HL-60 (cell line): Measurements from ENCODE around the gene PRMT1.

Experiments
- DNase-seq, 2 experiments: peaks; one replicate each; pipeline ENCODE4 v3.0.0-alpha.2; 2010 to 2020; ENCODE audit warnings: low read depth in 1 of 2, low spot score in 1 of 2
- H3K27ac ChIP-seq: fragments of 250-450 bp; sonication (Bioruptor Pico); replicated peaks from 2 replicates; pipeline ENCODE4 v1.5.1; 2020; ENCODE audit warnings: mild to moderate bottlenecking, moderate library complexity
- H3K27me3 ChIP-seq: fragments of 250-450 bp; sonication (Bioruptor Pico); 2 replicates; pipeline ENCODE4 v1.5.1; 2021; ENCODE audit warnings: mild to moderate bottlenecking, moderate library complexity; ENCODE audit not compliant: insufficient read depth, poor library complexity, severe bottlenecking
- H3K4me3 ChIP-seq: replicated peaks from 2 replicates; pipeline ENCODE4 v1.5.1; 2011; ENCODE audit warnings: mild to moderate bottlenecking, control low read depth, low read length; ENCODE audit not compliant: insufficient read depth
- GABPA ChIP-seq: IDR thresholded peaks from 2 replicates; pipeline ENCODE4 v1.6.1; 2012; ENCODE audit warnings: low read depth
- POLR2AphosphoS5 ChIP-seq: IDR thresholded peaks from 2 replicates; pipeline ENCODE4 v1.6.1; 2012; ENCODE audit warnings: low read depth
- SPI1 ChIP-seq: IDR thresholded peaks from 2 replicates; pipeline ENCODE4 v1.6.1; 2012; ENCODE audit warnings: low read depth, mild to moderate bottlenecking, borderline replicate concordance
- TF ChIP-seq, protein P1 (sequence below): IDR thresholded peaks from one replicate; pipeline ENCODE4 v1.5.1; 2011; ENCODE audit warnings: low read length, control low read depth, inconsistent platforms; ENCODE audit not compliant: insufficient read depth
- TF ChIP-seq, protein P2 (sequence below): IDR thresholded peaks from 2 replicates; pipeline ENCODE4 v1.6.1; 2012; ENCODE audit warnings: low read depth; ENCODE audit not compliant: insufficient replicate concordance

The PRMT1 gene

DNA sequence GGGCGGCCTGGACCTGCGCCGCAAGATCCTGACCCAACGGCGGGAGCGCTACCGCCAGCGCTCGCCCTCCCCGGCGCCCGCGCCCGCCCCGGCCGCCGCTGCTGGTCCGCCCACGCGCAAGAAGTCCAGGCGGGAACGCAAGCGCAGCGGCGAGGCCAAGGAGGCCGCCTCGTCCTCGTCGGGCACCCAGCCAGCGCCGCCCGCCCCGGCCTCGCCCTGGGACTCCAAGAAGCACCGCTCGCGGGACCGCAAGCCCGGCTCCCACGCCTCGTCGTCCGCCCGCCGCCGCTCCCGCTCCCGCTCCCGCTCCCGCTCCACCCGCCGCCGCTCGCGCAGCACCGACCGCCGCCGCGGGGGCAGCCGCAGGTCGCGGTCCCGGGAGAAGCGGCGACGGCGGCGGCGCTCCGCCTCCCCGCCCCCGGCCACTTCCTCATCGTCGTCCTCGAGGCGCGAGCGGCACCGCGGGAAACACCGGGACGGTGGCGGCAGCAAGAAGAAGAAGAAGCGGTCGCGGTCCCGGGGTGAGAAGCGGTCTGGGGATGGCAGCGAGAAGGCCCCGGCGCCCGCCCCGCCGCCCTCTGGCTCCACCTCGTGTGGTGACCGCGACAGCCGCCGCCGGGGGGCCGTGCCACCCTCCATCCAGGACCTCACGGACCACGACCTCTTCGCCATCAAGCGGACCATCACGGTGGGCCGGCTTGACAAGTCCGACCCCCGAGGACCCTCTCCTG is 25.1 kb upstream of the PRMT1 start:
- Histone ChIP-seq H3K27me3 (no peaks in the 10 kb centered on the region), H3K4me3 (no peak overlapping the region), H3K27ac (no peak overlapping the region)
- no peak for TF ChIP-seq GABPA
- no peak for TF ChIP-seq SPI1
- TF ChIP-seq, protein P1, sequence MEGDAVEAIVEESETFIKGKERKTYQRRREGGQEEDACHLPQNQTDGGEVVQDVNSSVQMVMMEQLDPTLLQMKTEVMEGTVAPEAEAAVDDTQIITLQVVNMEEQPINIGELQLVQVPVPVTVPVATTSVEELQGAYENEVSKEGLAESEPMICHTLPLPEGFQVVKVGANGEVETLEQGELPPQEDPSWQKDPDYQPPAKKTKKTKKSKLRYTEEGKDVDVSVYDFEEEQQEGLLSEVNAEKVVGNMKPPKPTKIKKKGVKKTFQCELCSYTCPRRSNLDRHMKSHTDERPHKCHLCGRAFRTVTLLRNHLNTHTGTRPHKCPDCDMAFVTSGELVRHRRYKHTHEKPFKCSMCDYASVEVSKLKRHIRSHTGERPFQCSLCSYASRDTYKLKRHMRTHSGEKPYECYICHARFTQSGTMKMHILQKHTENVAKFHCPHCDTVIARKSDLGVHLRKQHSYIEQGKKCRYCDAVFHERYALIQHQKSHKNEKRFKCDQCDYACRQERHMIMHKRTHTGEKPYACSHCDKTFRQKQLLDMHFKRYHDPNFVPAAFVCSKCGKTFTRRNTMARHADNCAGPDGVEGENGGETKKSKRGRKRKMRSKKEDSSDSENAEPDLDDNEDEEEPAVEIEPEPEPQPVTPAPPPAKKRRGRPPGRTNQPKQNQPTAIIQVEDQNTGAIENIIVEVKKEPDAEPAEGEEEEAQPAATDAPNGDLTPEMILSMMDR: no peak
- no peak for TF ChIP-seq POLR2AphosphoS5
- TF ChIP-seq, protein P2, sequence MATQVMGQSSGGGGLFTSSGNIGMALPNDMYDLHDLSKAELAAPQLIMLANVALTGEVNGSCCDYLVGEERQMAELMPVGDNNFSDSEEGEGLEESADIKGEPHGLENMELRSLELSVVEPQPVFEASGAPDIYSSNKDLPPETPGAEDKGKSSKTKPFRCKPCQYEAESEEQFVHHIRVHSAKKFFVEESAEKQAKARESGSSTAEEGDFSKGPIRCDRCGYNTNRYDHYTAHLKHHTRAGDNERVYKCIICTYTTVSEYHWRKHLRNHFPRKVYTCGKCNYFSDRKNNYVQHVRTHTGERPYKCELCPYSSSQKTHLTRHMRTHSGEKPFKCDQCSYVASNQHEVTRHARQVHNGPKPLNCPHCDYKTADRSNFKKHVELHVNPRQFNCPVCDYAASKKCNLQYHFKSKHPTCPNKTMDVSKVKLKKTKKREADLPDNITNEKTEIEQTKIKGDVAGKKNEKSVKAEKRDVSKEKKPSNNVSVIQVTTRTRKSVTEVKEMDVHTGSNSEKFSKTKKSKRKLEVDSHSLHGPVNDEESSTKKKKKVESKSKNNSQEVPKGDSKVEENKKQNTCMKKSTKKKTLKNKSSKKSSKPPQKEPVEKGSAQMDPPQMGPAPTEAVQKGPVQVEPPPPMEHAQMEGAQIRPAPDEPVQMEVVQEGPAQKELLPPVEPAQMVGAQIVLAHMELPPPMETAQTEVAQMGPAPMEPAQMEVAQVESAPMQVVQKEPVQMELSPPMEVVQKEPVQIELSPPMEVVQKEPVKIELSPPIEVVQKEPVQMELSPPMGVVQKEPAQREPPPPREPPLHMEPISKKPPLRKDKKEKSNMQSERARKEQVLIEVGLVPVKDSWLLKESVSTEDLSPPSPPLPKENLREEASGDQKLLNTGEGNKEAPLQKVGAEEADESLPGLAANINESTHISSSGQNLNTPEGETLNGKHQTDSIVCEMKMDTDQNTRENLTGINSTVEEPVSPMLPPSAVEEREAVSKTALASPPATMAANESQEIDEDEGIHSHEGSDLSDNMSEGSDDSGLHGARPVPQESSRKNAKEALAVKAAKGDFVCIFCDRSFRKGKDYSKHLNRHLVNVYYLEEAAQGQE: no peak
- no peak for DNase-seq

DNA sequence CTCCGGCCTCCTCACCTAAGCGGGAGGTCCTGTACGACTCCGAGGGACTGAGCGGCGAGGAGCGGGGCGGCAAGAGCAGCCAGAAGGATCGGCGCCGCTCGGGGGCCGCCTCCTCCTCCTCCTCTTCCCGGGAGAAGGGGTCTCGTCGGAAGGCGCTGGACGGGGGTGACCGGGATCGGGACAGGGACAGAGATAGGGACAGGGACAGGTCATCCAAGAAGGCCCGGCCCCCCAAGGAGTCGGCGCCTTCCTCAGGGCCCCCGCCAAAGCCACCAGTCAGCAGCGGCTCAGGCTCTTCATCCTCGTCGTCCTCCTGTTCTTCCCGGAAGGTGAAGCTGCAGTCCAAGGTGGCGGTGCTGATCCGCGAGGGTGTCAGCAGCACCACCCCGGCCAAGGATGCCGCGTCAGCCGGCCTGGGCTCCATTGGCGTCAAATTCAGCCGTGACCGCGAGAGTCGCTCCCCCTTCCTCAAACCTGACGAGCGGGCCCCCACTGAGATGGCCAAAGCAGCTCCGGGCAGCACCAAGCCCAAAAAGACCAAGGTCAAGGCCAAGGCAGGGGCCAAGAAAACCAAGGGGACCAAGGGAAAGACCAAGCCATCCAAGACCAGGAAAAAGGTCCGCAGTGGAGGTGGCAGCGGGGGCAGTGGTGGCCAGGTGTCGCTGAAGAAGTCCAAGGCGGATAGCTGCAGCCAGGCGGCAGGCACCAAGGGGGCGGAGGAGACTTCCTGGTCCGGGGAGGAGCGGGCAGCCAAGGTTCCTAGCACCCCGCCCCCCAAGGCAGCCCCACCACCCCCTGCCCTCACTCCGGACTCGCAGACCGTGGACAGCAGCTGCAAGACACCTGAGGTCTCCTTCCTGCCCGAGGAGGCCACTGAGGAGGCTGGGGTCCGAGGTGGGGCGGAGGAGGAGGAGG is 24.3 kb upstream of the PRMT1 start:
- no peaks in the 10 kb centered on the region for H3K27me3 ChIP-seq
- no peak overlapping the region for H3K27ac ChIP-seq
- no peak for DNase-seq
- TF ChIP-seq POLR2AphosphoS5 (no peak), GABPA (no peak)
- no peak overlapping the region for H3K4me3 ChIP-seq

DNA sequence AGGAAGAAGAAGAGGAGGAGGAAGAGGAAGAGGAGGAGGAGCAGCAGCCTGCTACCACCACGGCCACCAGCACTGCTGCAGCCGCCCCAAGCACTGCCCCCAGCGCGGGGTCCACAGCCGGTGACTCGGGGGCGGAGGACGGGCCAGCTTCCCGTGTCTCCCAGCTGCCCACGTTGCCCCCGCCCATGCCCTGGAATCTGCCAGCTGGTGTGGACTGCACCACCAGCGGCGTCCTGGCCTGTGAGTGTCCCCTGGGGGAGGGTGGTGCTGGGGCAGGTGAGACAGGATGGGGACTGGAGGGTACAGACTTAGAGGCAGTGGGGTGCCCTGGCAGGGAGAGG is 23.6 kb upstream of the PRMT1 start:
- Histone ChIP-seq H3K27me3 (no peaks in the 10 kb centered on the region), H3K27ac (no peak overlapping the region), H3K4me3 (no peak overlapping the region)
- no peak for DNase-seq
- no peak for TF ChIP-seq SPI1
- TF ChIP-seq GABPA: no peak
- TF ChIP-seq, protein P2: no peak
- no peak for TF ChIP-seq POLR2AphosphoS5
- TF ChIP-seq, protein P1: no peak

DNA sequence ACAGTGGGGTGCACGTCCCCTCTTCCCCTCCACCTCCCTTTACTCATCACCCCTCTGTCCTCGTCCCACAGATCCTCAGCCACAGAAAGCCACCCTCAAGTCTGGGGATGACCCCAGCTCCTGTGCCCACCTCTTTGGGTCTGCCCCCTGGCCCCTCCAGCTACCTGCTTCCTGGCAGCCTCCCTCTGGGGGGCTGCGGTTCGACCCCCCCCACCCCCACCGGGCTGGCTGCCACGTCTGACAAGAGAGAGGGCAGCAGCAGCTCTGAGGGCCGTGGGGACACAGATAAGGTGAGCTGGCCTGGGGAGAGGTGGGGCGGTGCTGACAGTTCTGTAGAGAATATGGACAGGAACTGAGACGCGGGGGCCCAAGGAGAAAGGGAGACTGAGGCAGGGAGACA is 22.5 kb upstream of the PRMT1 start:
- no peak overlapping the region for H3K27ac ChIP-seq
- no peaks in the 10 kb centered on the region for H3K27me3 ChIP-seq
- H3K4me3 ChIP-seq: no peak overlapping the region
- DNase-seq: no peak
- TF ChIP-seq POLR2AphosphoS5: no peak
- TF ChIP-seq, protein P1: no peak
- TF ChIP-seq GABPA: no peak
